ENCODE results near the gene CCDC14.
"Not testable (repeated sequence)": the region's sequence is repeated elsewhere in the genome, so short reads cannot be mapped to it uniquely, and the experiment has no call there.

Gene CCDC14

GRCh38 chr3:123964793-123965192 lies 3.8 kb upstream of the CCDC14 start:
- not testable (repeated sequence) for DNase-seq (ENCODE audit: low read depth in 1 of 2, low spot score in 1 of 2)

- DNase-seq (ENCODE audit: low read depth in 1 of 2, low spot score in 1 of 2), result no peak
Observed at GRCh38 chr3:123961508-123961856, 453 bp upstream of the CCDC14 start.

GRCh38 chr3:123953735-123954134 lies 7.3 kb downstream of the CCDC14 start:
- DNase-seq (ENCODE audit: low read depth in 1 of 2, low spot score in 1 of 2), result no peak

DNA sequence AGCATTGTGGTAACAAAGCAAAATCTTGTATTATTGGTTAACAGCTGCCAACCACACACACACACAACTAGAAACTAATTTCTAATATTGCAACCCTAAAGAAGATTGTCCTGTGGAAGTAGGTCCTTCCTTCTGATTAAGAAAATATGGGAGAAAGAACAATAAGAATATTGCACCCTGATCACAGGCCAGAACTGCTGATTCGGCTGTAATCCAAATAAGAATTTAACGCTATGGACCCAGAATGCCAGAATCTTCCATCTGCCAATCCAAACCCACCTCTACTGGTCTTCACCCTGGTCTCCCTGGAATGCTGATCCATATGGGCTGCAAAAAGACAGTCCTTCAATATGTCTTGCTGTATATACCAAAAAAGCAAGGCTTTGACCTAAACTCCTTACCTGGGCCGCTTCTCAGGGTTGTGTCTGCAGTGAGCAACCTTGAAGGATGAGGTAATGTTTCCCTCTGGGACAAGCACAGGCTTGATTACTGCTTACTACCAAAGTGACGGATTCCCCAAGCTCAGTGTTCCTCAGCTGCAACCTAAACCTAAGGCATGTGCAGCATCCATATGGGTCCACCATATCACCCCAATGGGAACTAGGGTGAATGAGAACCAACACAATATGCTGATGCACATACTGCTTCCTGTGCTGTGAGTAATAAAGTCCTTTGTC lies 8.0 kb downstream of the CCDC14 start:
- no peak for DNase-seq (ENCODE audit: low read depth in 1 of 2, low spot score in 1 of 2)

- DNase-seq (ENCODE audit: low read depth in 1 of 2, low spot score in 1 of 2), result no peak
Observed at GRCh38 chr3:123951522-123952447, 9.2 kb downstream of the CCDC14 start.

DNA sequence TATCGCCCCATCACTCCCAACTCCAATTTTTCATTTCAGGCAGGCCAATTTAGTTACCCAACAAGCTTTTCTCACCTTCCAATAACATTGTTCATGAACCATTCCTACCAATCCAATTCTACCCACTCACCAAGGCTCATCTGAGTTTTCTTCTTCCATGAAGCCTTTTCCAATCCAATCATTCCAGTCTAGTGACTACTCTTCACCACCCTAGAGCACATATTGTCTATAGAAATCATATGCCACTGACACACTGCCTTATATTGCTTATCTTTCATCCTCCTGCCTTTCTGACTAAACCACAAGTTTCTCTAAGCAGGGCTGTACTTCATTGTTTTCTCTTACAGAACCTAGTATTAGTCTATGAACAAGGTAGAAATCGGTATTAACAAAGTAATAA lies 11.4 kb downstream of the CCDC14 start:
- DNase-seq (ENCODE audit: low read depth in 1 of 2, low spot score in 1 of 2), result no peak

DNA sequence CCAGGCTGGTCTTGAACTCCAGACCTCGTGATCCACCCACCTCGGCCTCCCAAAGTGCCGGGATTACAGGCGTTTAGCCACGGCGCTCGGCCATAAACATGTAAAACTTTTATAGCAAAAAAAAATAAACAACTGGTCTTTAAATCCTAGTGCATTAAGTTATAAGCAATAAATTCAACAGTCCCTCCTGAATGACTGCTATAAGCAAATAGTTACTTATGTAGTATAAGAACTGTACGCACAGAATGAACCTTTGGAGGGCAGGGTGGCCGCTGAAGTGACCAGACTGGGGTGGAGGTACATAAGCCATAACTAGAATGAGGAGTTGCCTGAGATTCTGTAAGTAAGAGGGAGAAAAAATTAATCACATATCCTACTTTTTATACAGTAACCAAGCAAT lies 12.6 kb downstream of the CCDC14 start:
- no peak for DNase-seq (ENCODE audit: low read depth in 1 of 2, low spot score in 1 of 2)

DNA sequence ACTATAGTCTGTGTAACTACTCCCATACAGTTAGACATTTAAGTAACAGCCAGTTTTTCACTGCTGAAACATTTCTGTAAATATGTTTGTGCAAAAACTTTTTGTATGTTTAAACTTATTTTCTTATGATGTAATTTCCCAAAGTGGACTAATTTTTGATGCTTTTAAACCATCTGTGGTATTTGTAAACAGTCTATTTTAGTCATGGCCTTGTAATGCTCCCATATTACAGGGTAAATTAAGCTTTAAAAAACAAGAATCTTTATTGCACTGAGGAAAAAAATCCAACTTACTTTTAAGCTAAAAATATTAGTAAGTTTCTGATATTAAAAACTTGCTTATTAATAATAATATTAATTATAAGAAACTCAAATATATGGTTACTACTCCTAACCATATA lies 13.5 kb downstream of the CCDC14 start:
- no peak for DNase-seq (ENCODE audit: low read depth in 1 of 2, low spot score in 1 of 2)

GRCh38 chr3:123941542-123941941 lies 19.5 kb downstream of the CCDC14 start:
- DNase-seq (ENCODE audit: low read depth in 1 of 2, low spot score in 1 of 2), result no peak

- no peak for DNase-seq (ENCODE audit: low read depth in 1 of 2, low spot score in 1 of 2)
Observed at GRCh38 chr3:123941121-123941520, 19.9 kb downstream of the CCDC14 start.

GRCh38 chr3:123939706-123940105 lies 21.3 kb downstream of the CCDC14 start:
- DNase-seq (ENCODE audit: low read depth in 1 of 2, low spot score in 1 of 2), result no peak

GRCh38 chr3:123936400-123936799 lies 24.6 kb downstream of the CCDC14 start:
- no peak for DNase-seq (ENCODE audit: low read depth in 1 of 2, low spot score in 1 of 2)

GRCh38 chr3:123935830-123936229 lies 25.2 kb downstream of the CCDC14 start:
- DNase-seq (ENCODE audit: low read depth in 1 of 2, low spot score in 1 of 2), result no peak

DNA sequence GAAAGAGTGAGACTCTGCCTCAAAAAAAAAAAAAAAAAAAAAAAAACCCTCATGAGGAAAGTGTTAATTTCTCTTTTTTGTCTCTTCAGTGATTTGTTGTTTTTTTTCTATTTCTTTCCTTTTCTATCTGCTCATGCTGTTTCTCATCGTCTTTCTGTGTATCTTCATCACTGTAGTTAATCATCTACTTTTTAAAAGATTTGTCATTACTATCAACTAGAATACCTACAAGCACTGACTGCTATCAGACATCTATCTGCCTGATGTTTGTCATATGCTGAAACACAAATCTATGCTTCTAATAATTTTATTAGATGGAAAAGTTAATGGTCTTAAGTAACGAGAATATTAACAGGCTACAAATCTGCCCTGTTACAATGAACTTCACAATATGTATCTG lies 26.8 kb downstream of the CCDC14 start:
- DNase-seq (ENCODE audit: low read depth in 1 of 2, low spot score in 1 of 2), result no peak

- DNase-seq (ENCODE audit: low read depth in 1 of 2, low spot score in 1 of 2), result no peak
Observed at GRCh38 chr3:123930445-123930844, 30.6 kb downstream of the CCDC14 start.

GRCh38 chr3:123929325-123929724 lies 31.7 kb downstream of the CCDC14 start:
- no peak for DNase-seq (ENCODE audit: low read depth in 1 of 2, low spot score in 1 of 2)

DNA sequence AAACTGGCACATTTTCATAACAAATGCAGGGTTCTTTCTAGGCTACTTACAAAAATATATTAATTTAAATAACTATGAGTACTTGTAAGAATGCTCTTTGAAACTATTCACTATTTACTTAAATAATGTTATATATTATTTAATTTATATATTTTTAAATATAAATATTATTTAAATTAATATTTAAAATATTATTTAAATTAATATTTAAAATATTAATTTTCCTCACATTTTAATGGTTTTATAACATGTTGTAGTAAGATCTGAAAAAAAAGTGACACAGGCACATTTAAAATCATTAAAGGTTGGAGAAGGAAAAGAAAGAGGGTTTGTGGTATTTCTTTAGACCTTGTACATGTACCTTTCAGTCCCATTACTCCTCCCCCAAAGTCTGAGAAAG lies 34.6 kb downstream of the CCDC14 start:
- DNase-seq (ENCODE audit: low read depth in 1 of 2, low spot score in 1 of 2), result no peak

- DNase-seq (ENCODE audit: low read depth in 1 of 2, low spot score in 1 of 2), result no peak
Observed at GRCh38 chr3:123920868-123921267, 40.2 kb downstream of the CCDC14 start.

DNA sequence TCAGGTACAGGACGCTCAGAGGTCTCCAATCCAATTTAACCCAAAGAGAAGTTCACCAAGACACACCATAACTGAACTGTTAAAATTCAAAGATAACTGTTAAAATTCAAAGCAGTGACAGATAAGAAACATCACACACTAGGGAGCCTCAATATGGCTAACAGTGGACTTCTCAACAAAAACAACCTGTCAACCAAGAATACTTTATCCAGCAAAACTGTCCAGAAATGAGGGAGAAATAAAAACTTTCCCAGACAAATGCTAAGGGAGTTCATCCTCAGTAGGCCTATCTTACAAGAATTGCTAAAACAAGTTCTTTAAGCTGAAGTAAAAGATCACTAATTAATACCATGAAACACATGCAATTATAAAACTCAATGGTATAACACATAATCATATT lies 40.6 kb downstream of the CCDC14 start:
- no peak for DNase-seq (ENCODE audit: low read depth in 1 of 2, low spot score in 1 of 2)

GRCh38 chr3:123919353-123919752 lies 41.7 kb downstream of the CCDC14 start:
- no peak for DNase-seq (ENCODE audit: low read depth in 1 of 2, low spot score in 1 of 2)

- no peak for DNase-seq (ENCODE audit: low read depth in 1 of 2, low spot score in 1 of 2)
Observed at GRCh38 chr3:123914829-123915228, 46.2 kb downstream of the CCDC14 start.

DNA sequence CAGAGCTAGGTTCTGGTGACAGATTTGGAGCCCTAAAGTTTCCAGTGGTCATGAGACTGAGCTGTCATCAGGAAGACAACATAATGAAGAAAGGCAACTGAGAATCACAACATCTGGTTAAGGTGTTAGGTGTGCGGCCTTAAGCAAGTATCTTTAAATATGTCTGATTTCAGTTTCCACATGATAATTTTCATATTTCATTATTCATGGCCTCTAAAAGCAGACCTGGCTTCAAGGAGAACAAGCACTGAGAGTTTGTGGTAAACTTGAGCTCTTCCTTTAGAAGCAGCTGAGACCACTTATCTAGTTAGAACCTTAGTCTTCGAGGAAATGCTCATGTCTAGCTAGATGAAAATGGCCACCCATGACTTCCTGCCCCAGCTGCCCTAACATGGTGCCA lies 51.2 kb downstream of the CCDC14 start:
- no peak for DNase-seq (ENCODE audit: low read depth in 1 of 2, low spot score in 1 of 2)

DNA sequence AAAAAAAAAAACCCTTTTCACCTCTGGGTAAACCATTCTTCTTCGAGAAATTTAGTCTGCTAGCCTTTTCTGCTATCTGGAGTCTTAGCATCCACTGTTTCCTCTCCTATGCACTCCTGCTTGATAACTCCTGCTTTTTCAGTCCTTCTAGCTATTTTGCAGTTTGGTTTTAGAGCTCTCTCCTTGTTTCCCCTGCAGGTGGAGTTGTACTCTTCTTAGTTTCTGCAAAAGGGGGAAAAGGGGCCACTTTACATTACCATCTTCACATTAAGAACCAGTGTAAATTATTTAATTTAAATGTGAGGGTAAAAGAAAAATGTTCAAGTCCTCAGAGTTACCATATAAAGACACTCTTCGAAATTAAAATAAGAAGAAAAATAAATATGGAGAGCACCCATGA lies 53.3 kb downstream of the CCDC14 start:
- no peak for DNase-seq (ENCODE audit: low read depth in 1 of 2, low spot score in 1 of 2)

Data from stimulated activated CD4-positive, alpha-beta T cell treated with anti-CD3 and anti-CD28 coated beads, Interleukin-15, amount 100 ng/mL, for 1 hour (primary cell).